Dermis blood vessel endothelial cell (primary cell): Measurements from ENCODE around the gene ZFHX3. TPM values are rescaled to one million over a fixed set of nuclear protein-coding genes. Genes with fewer than 3 reads are reported as not detected.

Experiments
- DNase-seq: peaks from one replicate; pipeline ENCODE4 v3.0.0; 2010
- total RNA-seq: library from RNA; depleted of rRNA; stranded (reverse); fragments of >200 nt; gene quantifications from 2 replicates; pipeline ENCODE4 v1.2.3, GENCODE V29; 2014

ZFHX3 gene
- total RNA-seq, 1 donor from 2014 or later = 5.6 TPM

DNA sequence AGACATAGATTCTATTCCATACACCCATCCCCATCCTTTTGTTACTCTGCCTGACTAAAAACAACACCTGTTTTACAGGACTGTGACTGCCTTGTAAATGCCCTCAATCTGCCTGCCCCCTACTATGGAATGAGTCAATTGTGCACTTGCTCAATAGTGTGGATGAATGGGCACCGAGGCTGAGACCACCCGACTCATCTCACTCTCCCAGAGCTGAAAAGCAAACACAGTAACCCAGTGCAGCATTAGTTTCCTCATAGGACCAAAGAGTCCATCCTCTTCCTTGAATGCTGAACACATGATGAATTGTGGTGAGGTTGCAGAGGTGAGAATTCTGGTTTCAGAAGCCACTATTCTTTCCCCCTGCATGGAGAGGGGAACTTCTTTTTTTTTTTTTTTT is 233.7 kb downstream of the ZFHX3 start:
- DNase-seq = no peak

DNA sequence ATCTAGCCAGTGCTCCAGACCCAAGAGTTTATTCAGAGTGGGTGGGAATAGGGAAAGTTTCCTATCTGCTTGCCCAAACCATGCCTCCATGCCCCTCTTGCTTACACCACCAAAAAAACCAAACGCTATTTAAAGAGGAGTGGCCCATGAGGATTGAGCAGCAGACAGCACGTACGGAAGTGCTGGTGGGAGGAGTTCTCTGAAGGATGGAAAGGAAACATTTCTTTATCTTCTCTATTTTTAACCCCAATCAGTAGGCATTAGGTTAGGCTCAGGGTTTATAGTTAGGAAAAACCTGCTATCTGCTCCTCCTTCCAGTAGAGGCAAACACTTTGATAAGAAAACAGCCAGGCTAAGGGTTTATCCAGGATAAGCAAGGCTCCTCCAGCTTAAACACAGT is 235.3 kb downstream of the ZFHX3 start:
- DNase-seq = no peak

DNA sequence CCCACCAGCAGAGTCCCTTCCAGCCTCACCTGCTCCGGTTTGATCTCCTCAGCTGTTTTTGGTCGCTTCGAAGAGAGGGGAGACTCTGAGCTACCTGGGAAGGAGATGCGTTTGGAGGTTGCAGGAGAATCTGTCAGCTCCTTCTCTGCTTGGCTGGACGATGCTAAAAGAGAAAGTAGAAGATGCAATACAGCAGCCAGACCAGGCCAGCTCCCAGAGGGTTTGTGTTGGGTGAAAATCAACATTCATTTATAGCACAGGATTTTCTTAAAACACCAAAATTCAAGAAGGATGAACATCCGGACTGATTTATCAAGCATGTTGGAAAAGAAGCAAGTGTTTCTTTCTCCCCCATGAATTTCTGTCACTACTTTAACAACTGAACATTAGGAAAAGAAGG is 236.1 kb downstream of the ZFHX3 start:
- DNase-seq = no peak

DNA sequence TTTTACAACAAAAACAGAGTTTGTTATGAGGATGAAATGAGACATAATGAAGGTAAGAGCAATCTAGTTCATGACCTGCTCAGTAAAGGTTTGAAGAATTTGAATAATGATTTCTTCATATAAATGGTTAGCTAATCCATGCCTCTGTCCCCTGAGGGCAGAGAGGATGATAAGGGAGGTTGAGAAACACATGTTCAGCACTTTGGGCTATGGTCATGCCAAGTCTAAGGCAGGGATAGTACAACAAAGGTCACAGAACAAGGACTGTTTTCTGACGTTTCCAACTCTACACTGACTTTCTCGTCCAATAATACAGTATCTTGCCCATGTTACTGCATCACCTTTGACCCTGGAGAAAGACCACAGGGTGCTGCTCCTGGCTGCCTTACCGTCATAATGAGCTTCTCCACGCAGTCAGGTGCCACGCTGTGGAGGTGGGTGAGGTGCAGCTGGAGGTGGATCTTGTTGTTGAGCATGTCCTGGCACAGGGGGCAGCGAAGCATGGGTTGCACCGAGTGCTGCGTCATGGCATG is 236.7 kb downstream of the ZFHX3 start:
- DNase-seq = no peak

DNA sequence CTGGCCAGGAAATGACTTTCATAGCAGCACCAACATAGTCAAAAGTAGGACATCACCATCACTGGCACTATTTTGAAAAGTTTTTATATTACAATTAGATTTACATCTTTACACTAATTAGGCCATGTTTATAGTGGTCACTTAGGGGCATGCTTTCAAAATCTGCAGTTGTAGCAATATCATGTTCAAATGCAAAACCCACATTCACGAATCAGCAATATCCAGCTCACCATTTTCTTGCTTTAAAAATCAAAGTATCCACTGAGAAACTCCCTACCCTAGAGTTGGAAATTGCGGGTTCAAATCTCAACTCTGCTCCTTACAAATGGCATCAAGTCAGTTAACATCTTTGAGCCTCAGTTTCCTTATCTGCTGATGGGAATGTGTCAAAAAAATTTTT is 237.4 kb downstream of the ZFHX3 start:
- no peak for DNase-seq

DNA sequence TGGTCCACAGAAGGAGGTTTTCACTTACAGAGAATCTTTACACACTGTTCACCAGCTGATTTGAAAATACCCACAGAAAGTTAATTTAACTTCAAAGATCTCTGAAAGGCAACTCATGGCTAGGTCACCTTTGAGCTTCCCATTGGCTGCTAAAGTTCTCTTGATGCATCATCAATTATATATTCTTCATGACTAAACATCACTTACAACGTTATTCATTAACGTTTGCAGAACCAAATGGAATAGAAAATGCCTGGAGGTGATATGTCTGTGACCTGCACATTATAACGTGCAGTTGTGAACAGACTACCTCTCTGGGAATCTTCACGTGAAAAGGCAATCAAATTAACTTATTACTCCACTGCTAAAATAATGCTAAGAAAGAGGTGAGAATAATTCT is 238.5 kb downstream of the ZFHX3 start:
- DNase-seq = no peak

DNA sequence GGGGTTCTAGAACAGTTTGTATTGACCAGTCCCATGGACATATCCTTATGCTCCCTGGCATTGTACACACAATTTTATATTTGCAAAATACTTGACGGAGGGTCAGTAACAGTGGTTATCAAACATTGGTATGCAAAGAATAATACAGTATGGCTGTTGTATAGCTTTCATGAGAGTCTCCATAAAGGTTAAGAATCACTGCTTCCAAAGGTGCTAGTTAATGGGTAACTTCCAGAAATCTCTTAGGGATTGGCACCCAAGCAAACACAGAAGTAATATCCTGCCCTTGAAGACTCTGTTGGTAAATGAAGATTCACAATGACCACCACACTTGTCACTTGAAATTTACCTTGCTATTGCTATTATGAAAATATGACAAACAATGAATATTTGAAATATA is 239.2 kb downstream of the ZFHX3 start:
- no peak for DNase-seq

DNA sequence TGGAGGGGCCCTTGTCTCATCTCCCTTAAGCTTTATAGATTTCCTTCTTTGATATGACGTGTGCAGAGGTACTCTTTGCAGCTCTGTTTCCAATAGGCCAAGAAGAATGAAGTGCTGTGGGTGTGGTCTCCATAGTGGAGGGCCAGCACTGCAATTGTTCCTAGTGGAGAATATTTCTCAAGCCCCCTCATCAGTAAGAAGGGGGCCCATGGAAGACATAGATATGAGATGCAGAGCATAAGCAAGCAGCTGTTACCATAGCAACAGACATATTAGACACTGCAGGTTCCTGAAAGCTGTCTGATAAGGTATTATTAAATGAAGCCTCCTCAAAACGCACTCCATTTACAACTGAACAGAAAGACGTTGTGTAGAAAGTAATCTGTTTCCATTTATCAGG is 240.7 kb downstream of the ZFHX3 start:
- DNase-seq = no peak

DNA sequence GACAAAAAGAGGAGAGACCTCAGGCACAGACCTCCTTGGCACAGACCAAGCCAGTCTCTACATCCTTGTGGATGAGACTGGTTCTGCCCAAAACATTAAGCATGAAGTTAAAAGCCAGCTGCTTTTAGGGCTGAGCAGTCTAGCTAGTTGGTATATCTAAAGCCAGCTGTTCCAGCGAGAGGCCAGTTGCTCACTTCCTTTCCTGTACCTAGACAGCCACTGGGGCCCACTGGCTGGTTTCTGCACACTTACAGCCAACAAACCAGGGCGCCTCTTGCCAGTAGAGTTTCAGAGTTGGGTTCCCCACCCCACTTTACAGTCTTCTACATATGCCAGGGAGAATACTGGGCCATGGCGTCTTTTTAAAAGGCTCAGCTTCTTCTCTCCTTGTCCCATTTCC is 242.4 kb downstream of the ZFHX3 start:
- DNase-seq = no peak

DNA sequence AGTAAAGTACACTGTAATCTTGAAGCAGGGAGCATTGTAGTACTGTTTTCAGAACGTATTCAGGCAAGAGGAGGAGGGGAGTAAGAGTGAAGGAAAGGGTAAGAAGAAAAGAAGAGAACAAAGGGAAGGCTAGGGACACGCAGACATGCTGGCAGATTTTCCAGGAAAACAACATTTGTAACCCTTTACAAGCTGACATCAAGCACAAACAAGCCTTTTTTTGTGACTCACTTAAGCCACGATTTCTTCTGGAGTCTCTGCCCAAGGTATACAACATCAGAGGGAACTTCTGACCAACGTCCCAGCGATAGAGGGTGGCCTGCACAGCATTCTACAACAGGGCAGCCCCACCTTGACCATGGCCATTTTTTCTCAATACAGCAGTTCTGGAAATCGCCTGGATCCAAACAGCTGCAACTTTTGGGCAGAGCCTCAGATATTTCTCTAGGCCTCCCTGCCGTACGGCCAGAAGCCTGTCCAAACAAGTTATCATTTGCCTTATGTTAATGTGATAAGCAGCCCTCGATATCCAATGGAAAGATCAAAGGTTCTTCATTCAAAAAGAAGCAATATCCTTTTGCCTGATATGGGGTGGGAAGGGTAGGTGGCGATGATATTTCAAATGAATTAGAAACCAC is 247.3 kb downstream of the ZFHX3 start:
- no peak for DNase-seq

DNA sequence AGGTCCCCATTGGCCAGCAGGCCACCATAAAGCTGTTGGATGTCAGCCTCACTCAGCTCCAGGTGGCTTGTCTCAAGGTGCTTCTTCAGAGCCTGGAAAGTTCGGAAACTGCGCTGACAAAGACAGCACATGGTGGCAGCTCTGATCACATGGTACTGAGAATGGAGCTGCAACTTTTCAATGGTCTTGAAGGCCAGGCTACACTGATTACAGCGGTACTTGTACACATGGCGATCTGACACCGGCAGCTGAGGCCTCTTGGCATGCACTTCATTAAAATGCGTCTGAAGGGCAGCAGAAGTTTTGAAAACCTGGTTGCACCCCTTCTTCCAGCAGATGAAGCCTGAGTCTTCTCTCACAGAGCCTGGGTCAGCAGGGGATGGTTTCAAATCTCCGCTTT is 249.7 kb downstream of the ZFHX3 start:
- no peak for DNase-seq

DNA sequence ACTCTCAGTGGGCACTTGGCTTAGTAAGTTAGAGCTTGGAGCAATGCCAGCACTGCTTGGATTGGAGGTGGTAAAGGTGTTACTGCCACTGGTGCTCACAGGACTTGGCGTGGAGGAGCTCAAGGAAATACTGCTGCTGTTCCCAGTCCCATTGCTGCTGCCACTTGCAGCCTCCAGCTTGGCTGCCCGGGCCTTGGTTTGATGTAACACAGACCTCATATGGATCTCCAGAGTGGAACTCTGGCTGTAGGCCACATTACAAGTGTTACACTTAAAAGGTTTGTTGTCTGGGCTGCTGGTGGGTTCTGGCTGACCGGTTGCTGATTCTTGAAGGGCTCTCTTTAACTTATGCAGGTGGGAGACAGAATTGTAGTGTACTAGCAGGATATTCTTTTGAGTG is 250.3 kb downstream of the ZFHX3 start:
- no peak for DNase-seq

DNA sequence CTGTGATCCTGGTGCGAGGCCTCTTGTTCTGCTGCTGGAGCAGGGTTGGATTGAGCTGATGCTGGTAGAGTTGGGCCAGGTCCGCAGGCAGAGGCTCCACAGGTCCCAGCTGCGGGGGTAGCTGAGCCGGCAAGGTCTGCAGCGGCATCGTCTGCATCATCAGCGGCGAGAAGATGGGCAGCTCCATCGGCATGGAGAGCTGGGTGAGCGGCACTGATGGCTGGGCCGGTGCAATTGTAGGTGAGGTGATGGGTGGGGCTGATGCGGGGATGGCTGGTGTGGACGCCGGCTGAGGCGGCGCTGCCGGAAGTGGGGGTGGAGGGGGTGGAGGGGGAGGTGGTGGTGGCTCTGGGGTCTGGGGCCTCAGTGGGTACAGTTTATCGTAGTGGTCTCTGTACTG is 251.7 kb downstream of the ZFHX3 start:
- no peak for DNase-seq

DNA sequence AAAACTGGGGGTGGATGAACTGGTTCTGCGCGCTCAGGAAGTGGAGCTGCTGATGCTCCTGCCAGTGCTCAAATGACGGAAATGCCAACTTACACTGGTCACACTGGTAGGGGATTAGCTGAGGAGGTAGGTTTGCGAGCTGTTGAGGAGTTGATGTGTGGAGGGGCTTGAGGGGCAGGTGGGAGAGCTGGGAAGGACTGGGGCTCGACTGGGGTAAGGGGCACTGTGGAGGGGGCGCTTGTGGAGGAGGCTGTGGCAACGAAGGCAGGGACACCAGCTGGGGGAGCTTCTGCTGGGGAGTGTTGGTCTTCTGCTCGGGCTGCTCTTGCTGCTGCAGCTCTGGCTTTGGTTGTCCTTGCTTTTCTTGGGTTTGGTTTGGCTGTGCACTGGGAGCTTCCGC is 252.9 kb downstream of the ZFHX3 start:
- no peak for DNase-seq

DNA sequence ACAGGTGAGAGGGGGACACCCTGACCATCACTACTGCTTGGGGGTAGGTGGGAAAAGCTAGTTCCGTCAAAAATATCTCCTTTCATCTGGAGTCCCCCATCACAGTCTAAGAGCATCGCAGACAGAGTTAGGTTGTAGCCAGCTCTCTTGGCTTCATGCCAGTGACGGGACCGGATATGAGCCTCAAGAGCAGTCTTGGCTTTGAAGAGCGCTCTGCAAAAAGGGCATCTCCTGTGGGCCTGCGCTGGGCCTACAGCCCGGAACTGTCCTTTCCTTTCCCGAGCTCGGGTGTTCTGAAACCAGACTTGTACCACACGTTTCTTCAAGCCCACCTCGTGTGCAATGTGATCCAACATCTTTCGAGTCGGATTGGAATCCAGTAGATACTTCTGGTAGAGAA is 253.6 kb downstream of the ZFHX3 start:
- no peak for DNase-seq

DNA sequence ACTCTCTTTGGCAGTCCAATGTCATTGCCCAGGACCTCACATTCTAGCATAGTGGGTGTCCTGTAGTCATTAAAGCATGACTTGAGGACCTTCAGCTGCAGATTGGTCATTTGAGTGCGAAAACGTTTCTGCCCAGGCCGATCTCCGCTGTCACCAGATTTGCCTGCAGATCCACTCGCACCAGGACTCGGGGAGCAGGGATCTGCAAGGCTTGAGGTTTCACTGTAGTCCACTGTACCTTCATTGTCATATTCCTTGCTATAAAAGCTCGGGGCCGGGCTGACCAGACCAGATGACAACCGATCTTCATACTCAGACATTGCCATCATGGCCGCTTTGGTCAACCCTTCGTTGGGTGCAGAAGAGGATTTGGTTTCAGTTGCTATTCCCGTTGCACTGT is 254.2 kb downstream of the ZFHX3 start:
- no peak for DNase-seq

DNA sequence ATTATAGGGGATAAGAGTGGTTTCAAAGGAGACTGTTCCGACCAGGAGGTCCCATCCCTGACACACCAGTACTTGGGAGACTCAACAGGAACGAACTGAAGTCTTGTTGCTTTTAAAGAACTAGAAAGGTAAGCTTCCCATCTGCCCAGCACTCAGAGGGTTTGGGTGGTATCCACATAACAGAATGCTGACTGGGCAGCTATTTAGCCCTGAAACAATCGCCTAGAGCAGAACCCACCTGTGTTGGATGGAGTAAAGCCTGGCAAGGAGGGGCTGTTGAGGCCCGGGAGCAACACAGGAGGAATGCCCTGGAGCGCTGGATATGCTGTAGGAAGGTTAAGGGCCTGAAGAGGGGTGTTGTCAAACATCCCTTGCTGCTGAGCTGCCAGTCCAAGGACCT is 254.9 kb downstream of the ZFHX3 start:
- no peak for DNase-seq

DNA sequence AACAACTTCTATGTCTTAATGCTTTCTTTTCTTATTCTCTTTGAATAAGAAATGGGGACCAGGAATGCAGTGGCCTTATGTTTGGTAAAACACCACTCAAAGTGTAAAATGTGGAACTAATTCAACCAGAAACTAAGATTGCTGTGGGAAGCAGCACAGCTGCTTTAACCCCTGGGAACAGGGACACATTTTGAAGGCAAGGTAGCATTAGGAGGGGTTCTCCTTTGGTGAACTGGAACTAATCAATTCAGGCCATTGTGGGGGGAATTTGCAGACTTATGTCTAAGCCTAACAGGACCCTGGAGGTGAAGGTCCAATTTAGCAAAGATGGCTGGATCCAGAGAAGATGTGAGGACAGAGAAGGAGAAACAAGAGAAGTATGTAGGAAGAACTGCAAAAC is 256.1 kb downstream of the ZFHX3 start:
- DNase-seq = no peak

DNA sequence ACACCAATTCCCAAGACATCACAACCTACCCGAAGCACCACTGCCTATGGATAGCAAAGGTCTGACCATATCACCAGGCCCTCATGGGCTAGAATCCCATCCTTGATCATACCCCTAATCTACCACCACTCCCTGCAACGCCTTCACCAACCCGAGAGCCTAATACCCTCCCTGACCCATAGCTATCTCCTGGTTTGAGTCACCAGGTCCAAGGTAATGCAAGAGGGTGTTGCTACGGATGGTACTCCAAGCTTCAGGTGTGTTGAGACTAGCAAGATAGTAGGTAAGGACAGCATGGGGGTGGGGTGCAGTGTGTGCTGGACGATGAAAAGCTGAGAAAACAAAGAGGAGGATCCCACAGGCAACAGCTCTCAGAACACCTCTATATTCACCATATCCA is 258.0 kb downstream of the ZFHX3 start:
- no peak for DNase-seq

DNA sequence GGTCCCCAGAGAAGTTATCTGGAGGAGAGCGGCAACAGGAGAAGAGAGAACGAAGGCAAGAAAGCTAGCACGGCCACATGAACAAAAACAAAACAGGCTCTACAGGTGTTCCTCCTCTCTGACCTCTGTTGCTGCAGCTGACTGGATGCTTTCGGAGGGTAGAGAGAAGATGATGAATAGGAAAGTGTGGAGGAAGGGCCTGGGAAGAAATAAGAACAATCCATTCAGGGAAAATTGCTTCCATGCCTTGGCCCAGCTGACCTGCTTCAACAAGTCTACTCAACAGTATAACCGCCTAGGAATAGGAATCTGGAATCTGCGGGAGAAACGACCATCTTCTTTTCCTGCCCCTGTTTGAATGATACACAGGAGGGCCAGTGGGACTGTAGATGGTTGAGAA is 258.5 kb downstream of the ZFHX3 start:
- no peak for DNase-seq

DNA sequence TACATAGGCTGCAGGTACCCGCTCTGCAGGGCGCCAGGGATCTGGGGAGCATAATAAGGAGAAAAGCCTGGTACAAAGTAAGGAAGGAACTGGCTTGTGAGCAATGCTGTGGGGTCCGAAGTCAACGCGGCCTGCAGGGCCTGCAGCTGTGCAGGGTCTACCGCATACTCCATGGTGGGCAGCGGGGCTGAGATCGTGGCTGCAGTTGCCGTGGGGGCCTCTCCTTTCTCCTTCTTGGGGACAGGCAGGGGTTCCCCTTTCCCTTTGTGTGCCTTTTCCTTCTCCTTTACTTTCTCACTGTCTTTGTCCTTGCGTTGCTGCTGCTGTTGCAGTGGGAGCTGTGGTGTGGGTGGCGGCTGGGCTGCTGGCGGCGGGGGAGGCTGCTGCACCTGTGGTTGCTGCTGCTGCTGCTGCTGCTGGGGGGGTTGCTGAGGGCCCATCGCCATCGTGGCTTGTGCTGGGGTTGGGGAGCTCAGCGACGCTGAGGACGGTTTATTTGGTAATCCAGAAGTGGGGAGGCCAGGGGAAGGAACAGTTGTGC is 259.6 kb downstream of the ZFHX3 start:
- DNase-seq = no peak

DNA sequence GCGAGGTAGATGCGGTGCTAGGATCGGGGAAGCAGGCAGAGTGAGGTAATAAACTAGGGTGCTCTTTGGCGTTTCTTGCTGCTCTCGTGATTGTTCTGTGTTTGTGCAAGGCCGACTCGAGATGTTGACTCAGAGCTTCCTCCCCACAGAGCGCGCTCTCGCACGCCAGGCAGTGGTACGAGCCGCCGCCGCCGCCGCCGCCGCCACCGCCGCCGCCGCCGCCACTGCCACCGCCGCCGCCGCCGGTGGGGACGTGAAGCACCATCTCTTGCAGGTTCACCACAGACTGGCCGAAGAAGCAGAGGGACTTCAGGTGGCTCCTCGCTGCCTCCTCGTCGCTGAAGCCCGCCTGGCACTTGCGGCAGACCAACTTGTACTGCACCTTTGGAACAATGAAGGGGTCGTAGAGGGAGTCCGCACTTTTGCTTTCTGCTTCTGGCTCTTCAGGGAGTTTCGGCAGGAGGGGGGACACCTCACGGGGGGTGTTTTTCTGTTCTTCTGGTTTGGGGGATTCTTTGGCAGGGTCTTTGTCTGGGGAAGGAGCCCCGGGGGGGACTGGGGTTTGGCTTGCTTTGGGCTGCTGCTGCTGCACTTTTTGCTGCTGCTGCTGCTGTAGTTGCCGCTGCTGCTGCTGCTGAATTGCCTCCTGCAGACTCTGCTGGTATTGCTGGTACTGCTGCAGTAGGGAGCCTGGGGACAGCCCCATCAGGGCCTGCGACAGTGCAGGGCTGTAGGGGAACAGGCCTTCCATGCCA is 260.2 kb downstream of the ZFHX3 start:
- peak; percentile 77 for DNase-seq

DNA sequence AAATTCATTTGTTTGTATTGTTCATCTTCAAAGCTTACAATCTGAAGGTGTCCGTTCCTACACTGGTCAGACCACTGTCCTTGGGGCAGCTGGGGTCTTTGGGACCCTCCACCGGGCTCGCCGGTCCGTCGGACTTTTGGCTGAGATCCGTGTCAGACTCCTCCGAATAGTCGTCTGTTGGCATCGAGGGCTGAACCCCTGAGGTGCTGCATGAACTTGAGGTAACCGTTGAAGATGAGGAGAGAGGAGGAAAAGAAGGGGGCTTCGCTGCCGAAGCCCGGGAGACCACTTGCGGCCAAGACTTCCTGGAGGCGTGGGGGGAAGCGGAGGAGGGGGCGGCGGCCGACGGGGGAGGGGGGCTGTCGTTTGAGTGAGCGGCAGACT is 260.8 kb downstream of the ZFHX3 start:
- no peak for DNase-seq

DNA sequence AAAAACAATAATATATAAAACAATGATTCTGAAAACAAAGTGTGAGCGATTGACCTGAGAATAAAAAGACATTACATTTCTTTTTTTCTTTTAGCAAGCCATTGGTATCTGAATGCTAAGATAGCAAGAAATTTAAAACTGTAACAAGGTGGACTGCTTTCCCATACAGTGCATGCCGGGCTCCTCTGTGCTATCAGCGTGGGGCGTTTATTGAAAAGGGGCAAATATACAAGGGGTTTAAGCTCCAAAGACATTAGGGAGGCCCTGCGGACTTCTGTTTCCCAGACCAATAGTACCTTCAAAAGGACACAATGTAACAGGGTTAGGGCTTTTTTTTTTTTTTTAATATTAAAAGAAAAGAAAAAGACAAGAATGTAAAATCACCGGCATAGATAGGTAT is 261.3 kb downstream of the ZFHX3 start:
- DNase-seq = no peak
